ENCODE measurements around the gene PSMD2. TPM values are rescaled to one million over a fixed set of nuclear protein-coding genes. Genes with fewer than 3 reads are reported as not detected.

The PSMD2 gene
- total and polyA plus RNA-seq, 2 donors (not counting 3 experiments of a cell fraction or from before 2014, with no cell fraction given): 414 to 435 TPM

DNA sequence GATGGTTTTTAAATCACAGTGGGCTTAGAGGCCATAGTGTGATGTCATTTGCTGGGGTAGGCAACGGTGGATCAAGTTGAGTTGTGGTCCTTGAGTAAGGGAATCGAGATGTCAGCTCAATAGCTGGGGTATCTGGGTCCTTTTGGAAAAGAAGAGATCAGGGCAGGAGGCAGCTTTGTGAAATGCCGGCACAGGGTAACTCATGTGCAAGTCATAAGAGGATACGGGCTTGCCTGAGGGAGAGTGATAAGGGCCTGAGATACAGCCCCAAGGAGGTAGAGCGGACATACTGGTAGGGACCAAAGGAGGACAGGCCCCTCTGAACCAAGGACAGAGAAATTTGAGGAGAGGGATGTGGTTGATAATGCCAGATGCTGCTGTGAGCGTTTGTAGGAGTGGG is 34.1 kb downstream of the PSMD2 start:
- peak overlapping the region; percentile 48 for H3K4me2 ChIP-seq (ENCODE audit: insufficient read depth, low read length)
- no peaks in the 10 kb centered on the region for H3K9me3 ChIP-seq (replicated peaks; ENCODE audit: control insufficient read depth, insufficient read depth, low read length)
- peak overlapping the region; percentile 81 for H3K9ac ChIP-seq (replicated peaks; ENCODE audit: extremely low read depth, insufficient read depth, low read length)
- H3K27me3 ChIP-seq (ENCODE audit: control insufficient read depth in 2 of 2, insufficient read depth in 2 of 2, low read length in 2 of 2): no peaks in the 10 kb centered on the region
- no peak overlapping the region for H2AFZ ChIP-seq (ENCODE audit: low read depth, low read length)
- H3K4me3 ChIP-seq (replicated peaks in 1 of 3; ENCODE audit: insufficient read depth in 1 of 3, low read depth in 1 of 3, low read length in 3 of 3): no peak overlapping the region
- CTCF ChIA-PET: no interaction called here
- no peaks in the 10 kb centered on the region for H3K9me1 ChIP-seq (replicated peaks; ENCODE audit: control insufficient read depth, extremely low read depth, insufficient read depth, low read length)
- H3K4me1 ChIP-seq (ENCODE audit: control insufficient read depth, extremely low read depth, insufficient read depth, low read length): peaks cover 67% of the 10 kb centered on the region
- POLR2A ChIA-PET: interaction anchor here (0.6 kb wide), 1 partner anchor 17 kb away, joined by 3 read pairs; no protein-coding TSS in a partner anchor
- TF ChIP-seq FOS (IDR thresholded peaks at IDR 0.05; ENCODE audit: borderline replicate concordance, insufficient read depth, low read length): no peak
- TF ChIP-seq MYC (IDR thresholded peaks at IDR 0.05; ENCODE audit: low read depth, low read length): no peak
- TF ChIP-seq POLR2A (IDR thresholded peaks at IDR 0.05; ENCODE audit: low read depth, low read length): no peak
- TF ChIP-seq, protein P1, sequence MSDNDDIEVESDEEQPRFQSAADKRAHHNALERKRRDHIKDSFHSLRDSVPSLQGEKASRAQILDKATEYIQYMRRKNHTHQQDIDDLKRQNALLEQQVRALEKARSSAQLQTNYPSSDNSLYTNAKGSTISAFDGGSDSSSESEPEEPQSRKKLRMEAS (IDR thresholded peaks at IDR 0.05; ENCODE audit: insufficient read depth, insufficient read length): no peak
- TF ChIP-seq, protein P2, sequence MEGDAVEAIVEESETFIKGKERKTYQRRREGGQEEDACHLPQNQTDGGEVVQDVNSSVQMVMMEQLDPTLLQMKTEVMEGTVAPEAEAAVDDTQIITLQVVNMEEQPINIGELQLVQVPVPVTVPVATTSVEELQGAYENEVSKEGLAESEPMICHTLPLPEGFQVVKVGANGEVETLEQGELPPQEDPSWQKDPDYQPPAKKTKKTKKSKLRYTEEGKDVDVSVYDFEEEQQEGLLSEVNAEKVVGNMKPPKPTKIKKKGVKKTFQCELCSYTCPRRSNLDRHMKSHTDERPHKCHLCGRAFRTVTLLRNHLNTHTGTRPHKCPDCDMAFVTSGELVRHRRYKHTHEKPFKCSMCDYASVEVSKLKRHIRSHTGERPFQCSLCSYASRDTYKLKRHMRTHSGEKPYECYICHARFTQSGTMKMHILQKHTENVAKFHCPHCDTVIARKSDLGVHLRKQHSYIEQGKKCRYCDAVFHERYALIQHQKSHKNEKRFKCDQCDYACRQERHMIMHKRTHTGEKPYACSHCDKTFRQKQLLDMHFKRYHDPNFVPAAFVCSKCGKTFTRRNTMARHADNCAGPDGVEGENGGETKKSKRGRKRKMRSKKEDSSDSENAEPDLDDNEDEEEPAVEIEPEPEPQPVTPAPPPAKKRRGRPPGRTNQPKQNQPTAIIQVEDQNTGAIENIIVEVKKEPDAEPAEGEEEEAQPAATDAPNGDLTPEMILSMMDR (IDR thresholded peaks at IDR 0.05; ENCODE audit: extremely low read depth in 1 of 2, insufficient read depth in 1 of 2, low read depth in 1 of 2, low read length in 2 of 2): no peak
- TF ChIP-seq JUN (IDR thresholded peaks at IDR 0.05; ENCODE audit: borderline replicate concordance, insufficient read depth, insufficient read length, low read depth): no peak
- no peak for TF ChIP-seq EZH2 (IDR thresholded peaks at IDR 0.05; ENCODE audit: borderline replicate concordance, low read depth, low read length, severe bottlenecking)
- no peak for TF ChIP-seq POLR2AphosphoS5 (IDR thresholded peaks at IDR 0.05; ENCODE audit: insufficient read depth, low read depth, low read length)
- TF ChIP-seq GATA2 (IDR thresholded peaks at IDR 0.05; ENCODE audit: insufficient read depth, insufficient read length, low read depth, low read length): no peak
- no peaks in the 10 kb centered on the region for H4K20me1 ChIP-seq (replicated peaks; ENCODE audit: control insufficient read depth, extremely low read depth, insufficient read depth, low read length)
- intact Hi-C loops (cut with micrococcal nuclease) (loop anchor here (2.0 to 10.0 kb wide), 2 partner anchors 34 to 1602 kb away; partner anchors contain the start of genes PSMD2 and TRA2B), dilution Hi-C loops (cut with MboI; ENCODE audit: extremely low pct_ligation_motif_present, low sequenced_read_pairs) (no loop called here)
- peaks cover 29 to 35% of the 10 kb centered on the region in 2 experiments for H3K36me3 ChIP-seq (ENCODE audit: control insufficient read depth in 2 of 2, extremely low read depth in 1 of 2, insufficient read depth in 2 of 2, low read length in 2 of 2)
- H3K27ac ChIP-seq (ENCODE audit: insufficient read depth, low read depth, low read length): peak overlapping the region; percentile 99
- FAIRE-seq (peak; percentile 54), DNase-seq (ENCODE audit: low read depth, low spot score) (no peak)
- H3K79me2 ChIP-seq (ENCODE audit: control insufficient read depth, insufficient read depth, low read length): peaks cover 34% of the 10 kb centered on the region
- no TSS peak for BruUV-seq (replicated peaks)

All from endothelial cell of umbilical vein (primary cell).